Measurements from ENCODE around the gene PPM1B. TPM values are rescaled to one million over a fixed set of nuclear protein-coding genes. Genes with fewer than 3 reads are reported as not detected.

Gene PPM1B
- total and polyA plus RNA-seq, 9 of the 15 experiments (the other 6 are each of a cell fraction or from before 2014, with no cell fraction given): 8.9 to 44.0 (median 28.6) TPM

DNA sequence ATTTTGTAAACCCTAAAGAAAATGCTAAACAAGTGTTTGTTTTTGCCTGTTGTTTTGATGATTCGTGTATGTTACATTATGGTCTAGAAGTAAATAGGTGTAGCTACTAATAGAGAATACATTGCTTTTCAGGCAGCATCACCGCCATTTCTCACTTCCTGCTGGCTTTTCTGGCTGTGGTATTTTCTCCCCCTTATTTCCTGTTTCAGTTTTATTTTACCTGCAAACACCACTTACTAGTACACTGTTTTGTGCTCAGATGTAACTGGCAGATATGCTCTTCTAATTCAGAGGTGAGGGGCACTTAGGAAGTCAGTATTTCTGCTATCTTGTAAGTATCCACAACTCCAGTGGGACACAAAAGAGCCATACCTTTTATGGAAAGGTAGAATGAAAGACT lies 68.5 kb downstream of the PPM1B start:
- WGBS (ENCODE audit: insufficient coverage, low coverage, missing lambda C conversion rate): 48% methylated on average over 2 of the region's 2 CpGs
- no peak overlapping the region for H2AFZ ChIP-seq (ENCODE audit: low read depth, low read length)
- H3K9ac ChIP-seq (ENCODE audit: insufficient read depth in 1 of 2, low read depth in 2 of 2, low read length in 2 of 2): no peak overlapping the region
- TF ChIP-seq CC2D1A (IDR thresholded peaks at IDR 0.05) (no peak), PHF20 (IDR thresholded peaks at IDR 0.05; ENCODE audit: partially characterized antibody) (no peak), ZNF75A (CRISPR knock-in tag; IDR thresholded peaks at IDR 0.05) (no peak), FOXJ2 (tag; IDR thresholded peaks at IDR 0.05) (no peak), CHD4 (IDR thresholded peaks at IDR 0.05; ENCODE audit: insufficient read depth, insufficient replicate concordance, low read depth, low read length, poor library complexity, severe bottlenecking) (no peak), ZNF174 (CRISPR knock-in tag; IDR thresholded peaks at IDR 0.05) (no peak)
- TF ChIP-seq, protein P1, sequence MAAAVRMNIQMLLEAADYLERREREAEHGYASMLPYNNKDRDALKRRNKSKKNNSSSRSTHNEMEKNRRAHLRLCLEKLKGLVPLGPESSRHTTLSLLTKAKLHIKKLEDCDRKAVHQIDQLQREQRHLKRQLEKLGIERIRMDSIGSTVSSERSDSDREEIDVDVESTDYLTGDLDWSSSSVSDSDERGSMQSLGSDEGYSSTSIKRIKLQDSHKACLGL (CRISPR knock-in tag; IDR thresholded peaks at IDR 0.05; ENCODE audit: borderline replicate concordance, poor library complexity, severe bottlenecking): no peak
- TF ChIP-seq, protein P2, sequence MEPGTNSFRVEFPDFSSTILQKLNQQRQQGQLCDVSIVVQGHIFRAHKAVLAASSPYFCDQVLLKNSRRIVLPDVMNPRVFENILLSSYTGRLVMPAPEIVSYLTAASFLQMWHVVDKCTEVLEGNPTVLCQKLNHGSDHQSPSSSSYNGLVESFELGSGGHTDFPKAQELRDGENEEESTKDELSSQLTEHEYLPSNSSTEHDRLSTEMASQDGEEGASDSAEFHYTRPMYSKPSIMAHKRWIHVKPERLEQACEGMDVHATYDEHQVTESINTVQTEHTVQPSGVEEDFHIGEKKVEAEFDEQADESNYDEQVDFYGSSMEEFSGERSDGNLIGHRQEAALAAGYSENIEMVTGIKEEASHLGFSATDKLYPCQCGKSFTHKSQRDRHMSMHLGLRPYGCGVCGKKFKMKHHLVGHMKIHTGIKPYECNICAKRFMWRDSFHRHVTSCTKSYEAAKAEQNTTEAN (CRISPR knock-in tag; IDR thresholded peaks at IDR 0.05): no peak
- no peaks in the 10 kb centered on the region; a peak in 1 of 5 replicates for H3K4me1 ChIP-seq (replicated peaks in 1 of 2; ENCODE audit: control insufficient read depth in 2 of 2, insufficient read depth in 2 of 2, low read length in 2 of 2)
- no TSS peak for BruUV-seq (replicated peaks)
- FAIRE-seq (no peak), DNase-seq (ENCODE audit: extremely low read depth in 1 of 4, low spot score in 3 of 4) (no peak), ATAC-seq (no peak)
- no peaks in the 10 kb centered on the region for H3K79me2 ChIP-seq (ENCODE audit: control insufficient read depth, insufficient read depth, low read length)
- intact Hi-C loops (cut with micrococcal nuclease) (no loop called here), in situ Hi-C loops (cut with MboI) (no loop called here)
- H3K27ac ChIP-seq (ENCODE audit: extremely low read depth, low read depth, low read length): no peak overlapping the region
- H3K4me3 ChIP-seq: no peak overlapping the region
- H3K27me3 ChIP-seq (ENCODE audit: control insufficient read depth in 2 of 2, insufficient read depth in 2 of 2, low read length in 2 of 2): no peaks in the 10 kb centered on the region
- CTCF ChIA-PET (ENCODE audit: low intra/inter-chr PET ratio): no interaction called here
- H3K36me3 ChIP-seq (ENCODE audit: control insufficient read depth, insufficient read depth, low read length): peaks cover 4% of the 10 kb centered on the region; the same call in 1 of the 3 replicates
- no peaks in the 10 kb centered on the region for H3K9me1 ChIP-seq (ENCODE audit: control insufficient read depth, insufficient read depth, low read length)
- POLR2A ChIA-PET: no interaction called here
- no peaks in the 10 kb centered on the region for H4K20me1 ChIP-seq (replicated peaks; ENCODE audit: control insufficient read depth, insufficient read depth, low read length)
- H3K4me2 ChIP-seq (ENCODE audit: insufficient read depth, low read length): no peak overlapping the region
- H3K9me3 ChIP-seq (replicated peaks; ENCODE audit: control insufficient read depth, insufficient read depth, low read depth, low read length): no peaks in the 10 kb centered on the region

Measured in K562 (cell line).